HCT116 (cell line): Measurements from ENCODE around the gene ORC5. TPM values are rescaled to one million over a fixed set of nuclear protein-coding genes. Genes with fewer than 3 reads are reported as not detected.

ENCODE experiments used
- ATAC-seq: fragments of 200-7000 bp; cut with Tn5 transposase; 2 replicates; pipeline ENCODE4 v1.9.1; 2020; ENCODE audit warnings: mild to moderate bottlenecking, moderate library complexity
- BruUV-seq: library from RNA; stranded (reverse); fragments of 400-500 nt; replicated peaks from 2 replicates; lab custom pipeline; 2021; lab: Mats Ljungman, UMichigan
- CTCF ChIA-PET: fragments of 300-600 bp; sonication (Branson Sonifier 250); formaldehyde crosslinking; loops from one replicate; lab custom pipeline; 2021; ENCODE audit warnings: antibody characterized with exemption; lab: Charles Lee
- POLR2A ChIA-PET: fragments of 300-600, 350-600 bp; sonication (Branson Sonifier 250); formaldehyde crosslinking; loops from one replicate; lab custom pipeline; 2021; ENCODE audit warnings: antibody characterized with exemption; lab: Charles Lee
- RAD21 ChIA-PET, 2 experiments: fragments of 300-600 bp; sonication (Branson Sonifier 250); formaldehyde crosslinking; loops; one replicate each; lab custom pipeline; 2023; ENCODE audit warnings: low total read pairs in 2 of 2; ENCODE audit not compliant: uncharacterized antibody in 2 of 2, unreplicated experiment in 2 of 2, low non-redundant PET in 1 of 2; lab: Charles Lee
- DNase-seq: peaks from one replicate; pipeline ENCODE4 v3.0.0-alpha.2; 2010; ENCODE audit warnings: low read depth, low spot score
- H2AFZ ChIP-seq: fragments of 200-600 bp; shearing (Covaris generic), sonication (generic); 2 replicates; pipeline ENCODE4 v1.6.1; 2017; ENCODE audit warnings: low read depth, mixed run types, mixed read lengths, antibody characterized with exemption, low read length; ENCODE audit not compliant: poor library complexity, severe bottlenecking
- H3K27ac ChIP-seq: 2 replicates; pipeline ENCODE4 v1.5.1; 2012; ENCODE audit warnings: low read depth, low read length
- H3K27me3 ChIP-seq: fragments of 200-600 bp; sonication (generic); 2 replicates; pipeline ENCODE4 v1.6.1; 2016; ENCODE audit warnings: mixed run types, low read length, mixed read lengths; ENCODE audit not compliant: insufficient read depth
- H3K36me3 ChIP-seq, 2 experiments: fragments of 200-500 bp in 1 of 2; fragments of 200-600 bp in 1 of 2; sonication (Bioruptor generic) in 1 of 2; sonication (generic) in 1 of 2; 2 replicates each; pipeline versions ENCODE4 v1.5.1 to v1.6.1; 2014 to 2016; ENCODE audit warnings: low read length in 2 of 2, inconsistent platforms in 1 of 2, mixed read lengths in 1 of 2, mixed run types in 1 of 2; ENCODE audit not compliant: insufficient read depth in 2 of 2, control insufficient read depth in 1 of 2
- H3K4me1 ChIP-seq, 2 experiments: fragments of 200-600 bp in 1 of 2; sonication (generic) in 1 of 2; 2 replicates each; pipeline versions ENCODE4 v1.5.1 to v1.6.1; 2012 to 2017; ENCODE audit warnings: low read length in 2 of 2, inconsistent platforms in 1 of 2, mild to moderate bottlenecking in 1 of 2, mixed read lengths in 1 of 2, mixed run types in 1 of 2, moderate library complexity in 1 of 2; ENCODE audit not compliant: insufficient read depth in 2 of 2, control insufficient read depth in 1 of 2
- H3K4me2 ChIP-seq: fragments of 200-600 bp; sonication (generic); 2 replicates; pipeline ENCODE4 v1.6.1; 2017; ENCODE audit warnings: mixed run types, low read length, mixed read lengths
- H3K4me3 ChIP-seq, 2 experiments: fragments of 200-600 bp in 1 of 2; sonication (generic) in 1 of 2; replicated peaks in 1 of 2; 2 replicates each; pipeline ENCODE4 v1.5.1; 2011 to 2016; ENCODE audit warnings: low read length in 2 of 2, control low read depth in 1 of 2, low read depth in 1 of 2, mild to moderate bottlenecking in 1 of 2, mixed read lengths in 1 of 2, mixed run types in 1 of 2
- H3K79me2 ChIP-seq: fragments of 200-600 bp; sonication (generic); 2 replicates; pipeline ENCODE4 v1.6.1; 2017; ENCODE audit warnings: mild to moderate bottlenecking, mixed run types, low read length, moderate library complexity, mixed read lengths; ENCODE audit not compliant: insufficient read depth
- H3K9ac ChIP-seq: fragments of 200-600 bp; sonication (generic); 2 replicates; pipeline ENCODE4 v1.6.1; 2016; ENCODE audit warnings: low read length, mixed read lengths
- H3K9me2 ChIP-seq: fragments of 200-600 bp; sonication (generic), shearing (Covaris generic); 2 replicates; pipeline ENCODE4 v1.6.1; 2017; ENCODE audit warnings: mixed run types, mild to moderate bottlenecking, moderate library complexity; ENCODE audit not compliant: insufficient read depth
- H3K9me3 ChIP-seq, 2 experiments: fragments of 200-500 bp in 1 of 2; fragments of 200-600 bp in 1 of 2; sonication (Bioruptor generic) in 1 of 2; sonication (generic) in 1 of 2; 2 replicates each; pipeline ENCODE4 v1.6.1; 2014 to 2017; ENCODE audit warnings: low read length in 2 of 2, mixed read lengths in 2 of 2, inconsistent platforms in 1 of 2, low read depth in 1 of 2, mild to moderate bottlenecking in 1 of 2, mixed run types in 1 of 2, moderate library complexity in 1 of 2; ENCODE audit not compliant: control insufficient read depth in 1 of 2, insufficient read depth in 1 of 2
- H4K20me1 ChIP-seq: fragments of 200-600 bp; sonication (generic), shearing (Covaris generic); 2 replicates; pipeline ENCODE4 v1.6.1; 2017; ENCODE audit warnings: mixed run types, mild to moderate bottlenecking, moderate library complexity; ENCODE audit not compliant: insufficient read depth
- CEBPB ChIP-seq: IDR thresholded peaks from 2 replicates; pipeline ENCODE4 v1.6.1; 2012; ENCODE audit warnings: low read depth
- EZH2phosphoT487 ChIP-seq: fragments of 200-600 bp; IDR thresholded peaks from 2 replicates; pipeline ENCODE4 v1.6.1; 2018; ENCODE audit warnings: antibody characterized with exemption, borderline replicate concordance
- FOSL1 ChIP-seq: IDR thresholded peaks from 2 replicates; pipeline ENCODE4 v1.6.1; 2012; ENCODE audit warnings: low read depth
- JUND ChIP-seq: IDR thresholded peaks from 2 replicates; pipeline ENCODE4 v1.6.1; 2012
- MAX ChIP-seq: IDR thresholded peaks from 2 replicates; pipeline ENCODE4 v1.6.1; 2012
- REST ChIP-seq: IDR thresholded peaks from 2 replicates; pipeline ENCODE4 v1.6.1; 2012; ENCODE audit warnings: low read depth
- SIN3A ChIP-seq: IDR thresholded peaks from 2 replicates; pipeline ENCODE4 v1.6.1; 2012; ENCODE audit warnings: low read depth
- TCF7L2 ChIP-seq: IDR thresholded peaks from 2 replicates; pipeline ENCODE4 v1.7.0; 2011; ENCODE audit warnings: borderline replicate concordance, inconsistent platforms; ENCODE audit not compliant: insufficient read depth, insufficient read length; ENCODE audit errors: extremely low read depth
- YY1 ChIP-seq: IDR thresholded peaks from 2 replicates; pipeline ENCODE4 v1.6.1; 2011; ENCODE audit warnings: low read length, low read depth, moderate library complexity, mild to moderate bottlenecking; ENCODE audit not compliant: insufficient replicate concordance; ENCODE audit errors: extremely low read depth
- ZBTB33 ChIP-seq: IDR thresholded peaks from 2 replicates; pipeline ENCODE4 v1.6.1; 2011; ENCODE audit warnings: mild to moderate bottlenecking, low read length, moderate library complexity; ENCODE audit not compliant: insufficient replicate concordance; ENCODE audit errors: extremely low read depth
- ZNF274 ChIP-seq: fragments of 200-500 bp; sonication (Bioruptor generic); IDR thresholded peaks from 2 replicates; pipeline ENCODE4 v1.6.1; 2014; ENCODE audit warnings: mild to moderate bottlenecking, low read depth, low read length, inconsistent platforms
- intact Hi-C: fragments of 100-400 bp; cut with micrococcal nuclease; formaldehyde crosslinking; loops from 2 replicates; pipeline ENCODE4 v1.10.0; 2022
- total RNA-seq: library from RNA; stranded (reverse); gene quantifications from one replicate; pipeline ENCODE4 v1.2.1, GENCODE V29; 2021; ENCODE audit not compliant: unreplicated experiment

Gene ORC5
- total RNA-seq, 1 experiment from 2014 or later, result 30.2 TPM

- Histone ChIP-seq H3K79me2 (no peaks in the 10 kb centered on the region), H3K4me2 (no peak overlapping the region), H3K4me3 (no peak overlapping the region), H3K9me3 (no peaks in the 10 kb centered on the region), H3K36me3 (no peaks in the 10 kb centered on the region), H3K27me3 (0 out of 2 replicates have a peak, but pooled peaks cover 10% of the 10 kb centered on the region), H3K4me1 (no peaks in the 10 kb centered on the region), H2AFZ (no peak overlapping the region), H3K9me2 (no peaks in the 10 kb centered on the region), H3K9ac (no peak overlapping the region), H4K20me1 (no peaks in the 10 kb centered on the region), H3K27ac (no peak overlapping the region)
- ChIA-PET POLR2A (no interaction called here), CTCF (no interaction called here), RAD21 (no interaction called here)
- TF ChIP-seq CEBPB (no peak), REST (no peak), ZNF274 (no peak), ZBTB33 (no peak), EZH2phosphoT487 (no peak), TCF7L2 (no peak), YY1 (no peak), JUND (no peak), SIN3A (no peak), MAX (no peak), FOSL1 (no peak)
- no TSS peak for BruUV-seq
- ATAC-seq (no peak), DNase-seq (no peak)
- intact Hi-C loops, result no loop called here
Measured at GRCh38 chr7:104113788-104114187, 94.0 kb downstream of the ORC5 start.
